Heart right ventricle (tissue), 16 donors: ENCODE measurements around the gene PCGF2. TPM values are rescaled to one million over a fixed set of nuclear protein-coding genes. Genes with fewer than 3 reads are reported as not detected.

Source experiments
- ATAC-seq, 8 donors: fragments of 200-7000 bp; cut with Tn5 transposase; one replicate each; pipeline ENCODE4 v1.9.1; 2020; ENCODE audit warnings: mild to moderate bottlenecking in 8 of 8, moderate library complexity in 8 of 8, moderate number of reproducible peaks in 1 of 8
- DNase-seq, 2 donors: peaks; one replicate each; pipeline ENCODE4 v3.0.0-alpha.2; 2020
- H3K27ac ChIP-seq, 10 donors: fragments of 200-600 bp; sonication (generic) in 2 of 10; one replicate each; pipeline versions ENCODE4 v1.5.0 to v1.8.0; 2020 to 2022; ENCODE audit warnings: mild to moderate bottlenecking in 3 of 10
- H3K27me3 ChIP-seq, 7 donors: fragments of 200-600 bp; one replicate each; pipeline ENCODE4 v1.8.0; 2021 to 2022; ENCODE audit warnings: mild to moderate bottlenecking in 2 of 7
- H3K36me3 ChIP-seq, 9 donors: fragments of 200-600 bp; sonication (generic) in 1 of 9; one replicate each; pipeline versions ENCODE4 v1.5.0 to v1.8.0; 2020 to 2022; ENCODE audit warnings: mild to moderate bottlenecking in 2 of 9
- H3K4me1 ChIP-seq, 9 donors: fragments of 200-600 bp; sonication (generic) in 1 of 9; one replicate each; pipeline versions ENCODE4 v1.5.0 to v1.8.0; 2020 to 2022; ENCODE audit warnings: mild to moderate bottlenecking in 4 of 9
- H3K4me3 ChIP-seq, 10 donors: fragments of 200-600 bp; sonication (generic) in 2 of 10; one replicate each; pipeline versions ENCODE4 v1.5.0 to v1.8.0; 2020 to 2022; ENCODE audit warnings: mild to moderate bottlenecking in 7 of 10, moderate library complexity in 2 of 10
- H3K9me3 ChIP-seq, 11 donors: fragments of 200-600 bp in 10 of 11; sonication (generic) in 2 of 11; one replicate each; pipeline versions ENCODE4 v1.5.0 to v1.8.0; 2013 to 2022; ENCODE audit warnings: mild to moderate bottlenecking in 2 of 11, control low read depth in 1 of 11, moderate library complexity in 1 of 11
- WGBS, 2 donors: extraction: QIAGEN DNeasy Blood & Tissue Kit; methylation state at CpG; one replicate each; pipeline ENCODE4 v1.1.7; 2013; ENCODE audit warnings: inconsistent platforms in 1 of 2; 5-methylcytosine and 5-hydroxymethylcytosine counted together
- intact Hi-C, 10 donors: fragments of 100-400 bp; cut with DNase I; formaldehyde crosslinking; loops; one replicate each; pipeline versions ENCODE4 v1.11.1 to v1.14.2; 2022
- polyA plus RNA-seq, 2 donors: library from polyadenylated mRNA; stranded (reverse); fragments of 200-250 nt; gene quantifications; one replicate each; pipeline ENCODE4 v1.2.3, GENCODE V29; 2013
- total RNA-seq, 10 donors: library from RNA; stranded (reverse); fragmentation: NEBNext Ultra II Directional in 3 of 10; extraction: Animal tissue kit (Norgen Biotek cat#: 25700) in 3 of 10; gene quantifications; one replicate each; pipeline versions ENCODE4 v1.2.1 to v1.2.4, GENCODE V29; 2021 to 2023
- TF ChIP-seq, protein P1 (sequence below), 9 donors: fragments of 200-600 bp; sonication (generic) in 2 of 9; IDR thresholded peaks; one replicate each; pipeline versions ENCODE4 v1.5.0 to v1.8.0; 2021 to 2022; ENCODE audit warnings: antibody characterized with exemption in 9 of 9, mild to moderate bottlenecking in 5 of 9, moderate library complexity in 1 of 9
- donor health status: Arrhythmogenic right ventricular cardiomyopathy.
- donor health status: ischemic (EF 13 %, LVEDD 7.1; RV severe dilation, severe dysfunction).
- donor health status: healthy with polysubstance abuse.
- donor health status: DM: no; HTN: yes; CAD: no.
- donor health status: DM: no; HTN: no; CAD: no.
- donor health status: ischemic (EF 25% LVEDD 6.9; RV normal size, moderate dysfunction).
- donor health status: ischemic (EF 25% LVEDD 5.7; RV mildly dilated, moderate dysfunction).
- donor health status: healthy.
- donor health status: DM: yes; HTN: yes; CAD: no.
- donor health status: Ischemic cardiomyopathy.
- donor health status: ischemic (EF 35%, LVEDD 5.7; RV mildly dilated, moderate dysfunction).
- donor health status: nonischemic (EF 11% LVEDD 7.7; RV severe dilation, severe dysfunction).
- donor health status: DM: yes; HTN: yes; CAD: no.
- donor health status: PGD.
- donor health status: ischemic (EF 29% LVEDD 5.4; RV normal size, mild dysfunction).
- donor health status: nonischemic (EF 23%, LVEDD 6.1; RV moderate dilation, normal function).

PCGF2 gene
- total and polyA plus RNA-seq, 12 donors: 15.8 to 51.6 (median 23.7) TPM

DNA sequence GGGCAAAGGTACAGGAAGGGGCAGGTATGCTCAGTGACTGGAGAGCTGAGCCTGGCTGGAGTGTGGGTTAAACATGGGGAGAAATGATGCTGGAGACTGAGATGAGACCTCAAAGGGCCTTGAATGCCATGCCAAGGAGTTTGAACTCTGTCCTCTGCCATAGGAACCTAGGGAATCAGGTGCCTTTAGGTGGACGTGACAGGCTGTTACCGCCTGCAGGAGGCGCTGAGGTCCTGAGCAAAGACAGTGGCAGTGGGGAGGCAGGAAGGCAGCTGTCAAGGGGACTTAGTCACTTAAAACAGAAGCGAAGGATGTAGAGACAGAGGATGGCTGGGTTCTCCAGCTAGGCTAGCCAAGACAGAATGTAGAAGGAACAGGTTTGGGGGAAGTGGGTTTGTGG lies 13.5 kb upstream of the PCGF2 start:
- DNase-seq (no peak), ATAC-seq (no peak)
- H3K27me3 ChIP-seq: no peaks in the 10 kb centered on the region
- H3K4me1 ChIP-seq: peaks cover 0 to 10% (median 0%) of the 10 kb centered on the region in 9 donors
- 75 to 80% methylated on average over 4 of the region's 4 CpGs for WGBS, 2 donors
- no peak overlapping the region for H3K4me3 ChIP-seq
- peaks cover 0 to 100% (median 50%) of the 10 kb centered on the region in 9 donors for H3K36me3 ChIP-seq
- intact Hi-C loops: no loop called here
- TF ChIP-seq, protein P1, sequence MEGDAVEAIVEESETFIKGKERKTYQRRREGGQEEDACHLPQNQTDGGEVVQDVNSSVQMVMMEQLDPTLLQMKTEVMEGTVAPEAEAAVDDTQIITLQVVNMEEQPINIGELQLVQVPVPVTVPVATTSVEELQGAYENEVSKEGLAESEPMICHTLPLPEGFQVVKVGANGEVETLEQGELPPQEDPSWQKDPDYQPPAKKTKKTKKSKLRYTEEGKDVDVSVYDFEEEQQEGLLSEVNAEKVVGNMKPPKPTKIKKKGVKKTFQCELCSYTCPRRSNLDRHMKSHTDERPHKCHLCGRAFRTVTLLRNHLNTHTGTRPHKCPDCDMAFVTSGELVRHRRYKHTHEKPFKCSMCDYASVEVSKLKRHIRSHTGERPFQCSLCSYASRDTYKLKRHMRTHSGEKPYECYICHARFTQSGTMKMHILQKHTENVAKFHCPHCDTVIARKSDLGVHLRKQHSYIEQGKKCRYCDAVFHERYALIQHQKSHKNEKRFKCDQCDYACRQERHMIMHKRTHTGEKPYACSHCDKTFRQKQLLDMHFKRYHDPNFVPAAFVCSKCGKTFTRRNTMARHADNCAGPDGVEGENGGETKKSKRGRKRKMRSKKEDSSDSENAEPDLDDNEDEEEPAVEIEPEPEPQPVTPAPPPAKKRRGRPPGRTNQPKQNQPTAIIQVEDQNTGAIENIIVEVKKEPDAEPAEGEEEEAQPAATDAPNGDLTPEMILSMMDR (IDR thresholded peaks at IDR 0.05): peak in 3 of 9 donors; percentile 6 to 17 (median 7)
- H3K9me3 ChIP-seq: no peaks in the 10 kb centered on the region
- H3K27ac ChIP-seq: no peak overlapping the region

DNA sequence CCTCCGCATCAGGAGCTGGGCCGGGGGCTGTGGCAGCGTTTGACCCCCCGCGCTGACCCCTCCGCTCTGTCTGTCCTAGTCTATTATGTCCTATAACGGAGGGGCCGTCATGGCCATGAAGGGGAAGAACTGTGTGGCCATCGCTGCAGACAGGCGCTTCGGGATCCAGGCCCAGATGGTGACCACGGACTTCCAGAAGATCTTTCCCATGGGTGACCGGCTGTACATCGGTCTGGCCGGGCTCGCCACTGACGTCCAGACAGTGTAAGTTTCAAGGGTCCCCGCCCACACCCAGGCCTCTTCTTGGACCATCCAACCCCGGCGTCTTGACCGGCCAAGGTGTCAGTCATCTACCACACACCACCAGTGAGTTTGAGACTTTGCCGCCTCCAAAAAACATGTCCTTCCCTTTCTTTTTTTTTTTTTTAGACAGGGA lies 5.0 kb upstream of the PCGF2 start:
- intact Hi-C loops: loop anchor here in 5 of 10 donors (2.0 to 10.0 kb wide), 4 partner anchors 44 to 102 kb away; partner anchors contain the start of genes PIP4K2B (in 3 of the 5) and RPL23 (in 1 of the 5)
- no peaks in the 10 kb centered on the region for H3K9me3 ChIP-seq
- ATAC-seq (no peak), DNase-seq (no peak)
- 7 to 8% methylated on average over 22 of the region's 22 CpGs for WGBS, 2 donors
- H3K4me3 ChIP-seq: peak overlapping the region; percentile 69 to 99 (median 88)
- H3K27ac ChIP-seq: peak overlapping the region; percentile 27 to 98 (median 93)
- peaks cover 0 to 47% (median 10%) of the 10 kb centered on the region in 9 donors for H3K36me3 ChIP-seq
- H3K4me1 ChIP-seq: peaks cover 9 to 56% (median 43%) of the 10 kb centered on the region in 9 donors
- TF ChIP-seq, protein P1 (IDR thresholded peaks at IDR 0.05): no peak
- peaks cover 0 to 30% (median 0%) of the 10 kb centered on the region in 7 donors for H3K27me3 ChIP-seq

DNA sequence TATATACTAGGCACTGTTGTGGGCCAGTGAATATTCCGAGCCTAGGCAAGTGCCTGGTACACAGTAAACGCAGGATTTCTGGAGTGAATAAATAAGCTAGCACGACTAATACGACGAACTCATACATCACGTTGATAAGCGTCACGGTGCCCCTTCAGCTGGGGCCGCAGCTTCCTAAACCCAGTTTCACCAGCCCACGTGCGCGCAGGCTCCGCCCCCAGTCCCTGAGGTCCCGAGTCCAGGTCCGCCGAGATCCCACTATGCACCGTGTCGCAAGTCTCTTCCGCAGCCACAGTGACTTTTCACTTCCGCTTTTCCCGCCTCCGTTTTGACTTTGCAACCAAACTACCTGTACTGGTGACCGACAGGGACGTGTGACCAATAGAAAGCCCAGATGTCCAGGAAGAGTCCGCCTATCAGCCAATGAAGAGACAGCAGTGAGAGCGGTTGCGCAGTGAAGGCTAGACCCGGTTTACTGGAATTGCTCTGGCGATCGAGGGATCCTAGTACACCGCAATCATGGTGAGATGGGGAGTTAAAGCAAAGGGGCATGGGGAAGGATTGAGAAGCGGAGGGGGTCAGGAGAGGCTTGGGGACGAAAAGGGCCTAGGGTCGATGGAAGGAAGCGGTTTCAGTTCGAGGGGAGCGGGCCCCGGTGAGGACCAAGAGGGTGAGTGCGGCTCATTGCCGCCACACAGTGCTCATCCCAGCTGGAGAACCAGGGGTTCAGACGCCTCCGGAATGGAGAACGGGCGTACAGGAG lies 4.4 kb upstream of the PCGF2 start, which contains the start of gene PSMB3:
PSMB3 (plus strand) TSS at position 434 of the 763 bp plus-strand sequence; CDS start at position 520, 86 bp downstream.
- peaks cover 9 to 56% (median 43%) of the 10 kb centered on the region in 9 donors for H3K4me1 ChIP-seq
- H3K9me3 ChIP-seq: no peaks in the 10 kb centered on the region
- peaks cover 0 to 35% (median 0%) of the 10 kb centered on the region in 7 donors for H3K27me3 ChIP-seq
- peaks cover 0 to 41% (median 9%) of the 10 kb centered on the region in 9 donors for H3K36me3 ChIP-seq
- ATAC-seq (peak; percentile 80 to 90 (median 84)), DNase-seq (peak; percentile 94 to 99)
- intact Hi-C loops: loop anchor here in 6 of 10 donors (1.0 to 10.0 kb wide), 5 partner anchors 22 to 102 kb away; partner anchors contain the start of genes PIP4K2B (in 3 of the 6), CISD3 (in 2 of the 6) and RPL23 (in 1 of the 6)
- H3K27ac ChIP-seq: peak within 1 kb of the TSS; percentile 42 to 99 (median 96)
- 0 to 1% methylated on average over 44 of the region's 44 CpGs for WGBS, 2 donors
- peak within 1 kb of the TSS; percentile 69 to 99 (median 88) for H3K4me3 ChIP-seq
- TF ChIP-seq, protein P1 (IDR thresholded peaks at IDR 0.05): no peak

DNA sequence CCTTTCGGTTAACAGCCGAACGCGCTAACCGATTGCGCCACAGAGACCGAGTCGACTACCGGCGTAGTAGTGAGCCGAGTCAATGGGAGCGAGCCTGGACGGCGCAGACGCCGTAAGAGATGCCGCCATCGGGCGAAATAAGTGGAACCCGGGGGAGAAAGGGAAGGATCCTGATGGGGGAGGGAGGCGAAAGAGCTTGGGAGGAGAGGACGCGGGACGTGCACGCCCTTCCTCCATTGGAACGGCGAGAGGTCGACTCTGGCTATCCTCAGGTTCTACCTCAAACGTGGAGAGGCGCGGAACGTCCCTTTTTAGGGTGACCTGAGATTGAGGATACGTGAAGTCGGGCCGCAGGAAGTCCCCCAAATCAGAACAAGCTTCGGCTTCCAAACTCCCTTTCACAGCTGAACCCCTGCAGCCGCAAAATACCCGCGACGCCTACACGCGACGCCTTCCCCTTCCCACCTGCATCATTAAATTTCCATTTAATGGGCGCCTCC lies 3.7 kb upstream of the PCGF2 start:
- ATAC-seq (peak; percentile 25 to 68 (median 58)), DNase-seq (peak; percentile 81 to 86)
- Histone ChIP-seq H3K9me3 (no peaks in the 10 kb centered on the region), H3K27me3 (peaks cover 0 to 41% (median 0%) of the 10 kb centered on the region in 7 donors), H3K36me3 (peaks cover 0 to 34% (median 9%) of the 10 kb centered on the region in 9 donors), H3K27ac (peak overlapping the region; percentile 42 to 99 (median 96)), H3K4me3 (peak overlapping the region; percentile 50 to 99 (median 80)), H3K4me1 (peaks cover 9 to 60% (median 48%) of the 10 kb centered on the region in 9 donors)
- WGBS, 2 donors: 0% methylated on average over 44 of the region's 44 CpGs
- TF ChIP-seq, protein P1 (IDR thresholded peaks at IDR 0.05): no peak
- intact Hi-C loops: loop anchor here in 6 of 10 donors (1.0 to 10.0 kb wide), 5 partner anchors 22 to 103 kb away; partner anchors contain the start of genes PIP4K2B (in 3 of the 6), CISD3 (in 2 of the 6) and RPL23 (in 1 of the 6)
